ENCODE measurements around the gene MOB2.
"Not testable (repeated sequence)": the region's sequence is repeated elsewhere in the genome, so short reads cannot be mapped to it uniquely, and the experiment has no call there.

Gene MOB2

GRCh38 chr11:1517117-1518005 lies 30.8 kb upstream of the MOB2 start:
- no peak for DNase-seq

GRCh38 chr11:1516273-1517067 lies 29.9 kb upstream of the MOB2 start:
- no peak for DNase-seq

GRCh38 chr11:1515082-1516060 lies 28.8 kb upstream of the MOB2 start:
- DNase-seq = peak; percentile 10

- DNase-seq = no peak
Measured at GRCh38 chr11:1514336-1515061, 27.9 kb upstream of the MOB2 start.

GRCh38 chr11:1513326-1514296 lies 27.0 kb upstream of the MOB2 start:
- no peak for DNase-seq

GRCh38 chr11:1512531-1513258 lies 26.1 kb upstream of the MOB2 start:
- DNase-seq = not testable (repeated sequence)

- DNase-seq = no peak
Measured at GRCh38 chr11:1511937-1512496, 25.4 kb upstream of the MOB2 start.

- no peak for DNase-seq
Measured at GRCh38 chr11:1510928-1511327, 24.3 kb upstream of the MOB2 start.

GRCh38 chr11:1510351-1510750 lies 23.8 kb upstream of the MOB2 start:
- not testable (repeated sequence) for DNase-seq

- DNase-seq = no peak
Measured at GRCh38 chr11:1509626-1510255, 23.2 kb upstream of the MOB2 start.

GRCh38 chr11:1508986-1509385 lies 22.4 kb upstream of the MOB2 start:
- no peak for DNase-seq

GRCh38 chr11:1508491-1508891 lies 21.9 kb upstream of the MOB2 start:
- no peak for DNase-seq

- no peak for DNase-seq
Measured at GRCh38 chr11:1507381-1508140, 21.0 kb upstream of the MOB2 start.

GRCh38 chr11:1506981-1507380 lies 20.4 kb upstream of the MOB2 start:
- no peak for DNase-seq

GRCh38 chr11:1505480-1505879 lies 18.9 kb upstream of the MOB2 start:
- no peak for DNase-seq

GRCh38 chr11:1504581-1505290 lies 18.2 kb upstream of the MOB2 start:
- no peak for DNase-seq

- no peak for DNase-seq
Measured at GRCh38 chr11:1504138-1504537, 17.6 kb upstream of the MOB2 start.

- no peak for DNase-seq
Measured at GRCh38 chr11:1503708-1504104, 17.1 kb upstream of the MOB2 start.

Data from NCI-H748 treated with DMSO at 0.1 percent for 48 hours (cell line).